H1 (cell line): Measurements from ENCODE around the gene CHPF2. TPM values are rescaled to one million over a fixed set of nuclear protein-coding genes. Genes with fewer than 3 reads are reported as not detected.

Experiments used
- CTCF ChIA-PET: fragments of 300-600 bp; sonication (Branson Sonifier 250); formaldehyde crosslinking; loops from one replicate; lab custom pipeline; 2021; ENCODE audit not compliant: partially characterized antibody; lab: Charles Lee
- POLR2A ChIA-PET: fragments of 300-600 bp; sonication (Branson Sonifier 250); formaldehyde crosslinking; loops from one replicate; lab custom pipeline; 2021; ENCODE audit warnings: inconsistent platforms; ENCODE audit not compliant: partially characterized antibody; lab: Charles Lee
- DNase-seq, 2 experiments: peaks; one replicate each; pipeline versions ENCODE4 v3.0.0 to v3.0.0-alpha.2; 2010 to 2022; ENCODE audit warnings: low spot score in 2 of 2, low read depth in 1 of 2, mixed read lengths in 1 of 2
- FAIRE-seq: peaks from 2 replicates; lab custom pipeline; 2011; peaks lifted over from hg19 to GRCh38; lab: Jason Lieb, UNC
- H2AFZ ChIP-seq: 2 replicates; pipeline ENCODE4 v1.8.1; 2012; ENCODE audit warnings: low read length, inconsistent platforms
- H2AK5ac ChIP-seq: 2 replicates; pipeline ENCODE4 v1.6.1; 2013; ENCODE audit warnings: low read depth, low read length
- H2BK120ac ChIP-seq: replicated peaks from 2 replicates; pipeline ENCODE3; 2013; ENCODE audit warnings: low read depth, low read length, inconsistent platforms
- H2BK12ac ChIP-seq: 2 replicates; pipeline ENCODE4 v1.6.1; 2013; ENCODE audit warnings: low read depth, low read length
- H2BK15ac ChIP-seq: 2 replicates; pipeline ENCODE4 v1.6.1; 2013; ENCODE audit warnings: low read length
- H2BK20ac ChIP-seq: 2 replicates; pipeline ENCODE4 v1.6.1; 2013; ENCODE audit warnings: low read length
- H2BK5ac ChIP-seq: 2 replicates; pipeline ENCODE4 v1.6.1; 2013; ENCODE audit warnings: low read depth, low read length
- H3K14ac ChIP-seq: 2 replicates; pipeline ENCODE4 v1.6.1; 2013; ENCODE audit warnings: inconsistent platforms; ENCODE audit not compliant: insufficient read length
- H3K18ac ChIP-seq: 2 replicates; pipeline ENCODE4 v1.6.1; 2013; ENCODE audit warnings: low read length; ENCODE audit errors: extremely low read depth
- H3K23ac ChIP-seq: 2 replicates; pipeline ENCODE4 v1.6.1; 2013; ENCODE audit warnings: inconsistent platforms; ENCODE audit not compliant: insufficient read length
- H3K23me2 ChIP-seq: 2 replicates; pipeline ENCODE4 v1.6.1; 2013; ENCODE audit warnings: low read depth, low read length
- H3K27ac ChIP-seq: 2 replicates; pipeline ENCODE4 v1.6.1; 2011; ENCODE audit warnings: low read depth, low read length, inconsistent platforms
- H3K27me3 ChIP-seq, 4 experiments: replicated peaks in 1 of 4; 1 replicate in 1 of 4; 2 replicates in 3 of 4; pipeline versions ENCODE4 v1.6.1 to v1.8.1; 2011 to 2013; ENCODE audit warnings: low read length in 3 of 4, mild to moderate bottlenecking in 3 of 4, inconsistent platforms in 2 of 4, mixed read lengths in 2 of 4, moderate library complexity in 1 of 4; ENCODE audit not compliant: control insufficient read depth in 3 of 4, insufficient read depth in 3 of 4; ENCODE audit errors: extremely low read depth in 1 of 4
- H3K36me3 ChIP-seq, 4 experiments: 2 replicates each; pipeline versions ENCODE4 v1.6.1 to v1.8.1; 2011 to 2013; ENCODE audit warnings: mild to moderate bottlenecking in 4 of 4, low read length in 3 of 4, moderate library complexity in 2 of 4, control low read depth in 1 of 4, inconsistent platforms in 1 of 4; ENCODE audit not compliant: insufficient read depth in 4 of 4, control insufficient read depth in 2 of 4
- H3K4ac ChIP-seq: replicated peaks from 2 replicates; pipeline ENCODE3; 2013; ENCODE audit warnings: low read length, low read depth, mixed read lengths, inconsistent platforms; ENCODE audit not compliant: insufficient read length
- H3K4me1 ChIP-seq, 4 experiments: replicated peaks in 1 of 4; 1 replicate in 1 of 4; 2 replicates in 3 of 4; pipeline versions ENCODE4 v1.6.1 to v1.8.1; 2011 to 2013; ENCODE audit warnings: low read length in 3 of 4, inconsistent platforms in 2 of 4, mixed read lengths in 1 of 4; ENCODE audit not compliant: insufficient read depth in 4 of 4, control insufficient read depth in 3 of 4
- H3K4me2 ChIP-seq, 2 experiments: 2 replicates each; pipeline versions ENCODE4 v1.6.1 to v1.8.1; 2011 to 2013; ENCODE audit warnings: low read depth in 2 of 2, low read length in 2 of 2, control low read depth in 1 of 2, inconsistent platforms in 1 of 2, mild to moderate bottlenecking in 1 of 2; ENCODE audit not compliant: insufficient read depth in 1 of 2
- H3K4me3 ChIP-seq, 4 experiments: fragments of 200-600, 300-600 bp in 1 of 4; sonication (generic), shearing (Covaris generic), sonication (Bioruptor Twin) in 1 of 4; 2 replicates each; pipeline versions ENCODE4 v1.5.1 to v1.8.1; 2011 to 2016; ENCODE audit warnings: low read length in 4 of 4, low read depth in 3 of 4, control low read depth in 2 of 4, inconsistent platforms in 2 of 4, mild to moderate bottlenecking in 2 of 4, mixed read lengths in 1 of 4, moderate library complexity in 1 of 4; ENCODE audit not compliant: insufficient read depth in 2 of 4; ENCODE audit errors: extremely low read depth in 1 of 4
- H3K56ac ChIP-seq: replicated peaks from 2 replicates; pipeline ENCODE3; 2013; ENCODE audit warnings: low read depth, mild to moderate bottlenecking, mixed read lengths, low read length, inconsistent platforms; ENCODE audit not compliant: insufficient read length
- H3K79me1 ChIP-seq: 2 replicates; pipeline ENCODE4 v1.6.1; 2013; ENCODE audit warnings: low read depth, low read length, control low read depth
- H3K79me2 ChIP-seq, 2 experiments: 2 replicates each; pipeline versions ENCODE4 v1.6.1 to v1.8.1; 2012 to 2013; ENCODE audit warnings: low read length in 2 of 2, mild to moderate bottlenecking in 2 of 2, inconsistent platforms in 1 of 2; ENCODE audit not compliant: insufficient read depth in 2 of 2, control insufficient read depth in 1 of 2
- H3K9ac ChIP-seq, 4 experiments: replicated peaks in 1 of 4; 1 replicate in 1 of 4; 2 replicates in 3 of 4; pipeline versions ENCODE4 v1.6.1 to v1.8.1; 2011 to 2013; ENCODE audit warnings: low read depth in 3 of 4, low read length in 3 of 4, control low read depth in 2 of 4, mild to moderate bottlenecking in 2 of 4, moderate library complexity in 2 of 4, inconsistent platforms in 1 of 4; ENCODE audit errors: extremely low read depth in 1 of 4
- H3K9me3 ChIP-seq, 2 experiments: 2 replicates each; pipeline versions ENCODE4 v1.6.1 to v1.8.1; 2012 to 2013; ENCODE audit warnings: mild to moderate bottlenecking in 2 of 2, moderate library complexity in 2 of 2, control low read depth in 1 of 2, inconsistent platforms in 1 of 2, low read depth in 1 of 2, low read length in 1 of 2, mixed read lengths in 1 of 2; ENCODE audit not compliant: insufficient read depth in 2 of 2
- H4K20me1 ChIP-seq, 2 experiments: replicated peaks in 1 of 2; 2 replicates each; pipeline versions ENCODE3 to v1.8.1; 2011 to 2013; ENCODE audit warnings: inconsistent platforms in 2 of 2, low read length in 2 of 2, mild to moderate bottlenecking in 1 of 2; ENCODE audit not compliant: insufficient read depth in 2 of 2, control insufficient read depth in 1 of 2
- H4K5ac ChIP-seq: 2 replicates; pipeline ENCODE4 v1.6.1; 2013; ENCODE audit warnings: low read length, low read depth, mixed read lengths, inconsistent platforms; ENCODE audit not compliant: insufficient read length
- H4K8ac ChIP-seq: 2 replicates; pipeline ENCODE4 v1.8.0; 2013; ENCODE audit warnings: mild to moderate bottlenecking, moderate library complexity, low read length, inconsistent platforms; ENCODE audit not compliant: insufficient read depth; ENCODE audit errors: extremely low read depth
- H4K91ac ChIP-seq: replicated peaks from 2 replicates; pipeline ENCODE3; 2013; ENCODE audit warnings: low read length, mixed read lengths, inconsistent platforms; ENCODE audit not compliant: insufficient read length
- SP4 ChIP-seq: IDR thresholded peaks from 2 replicates; pipeline ENCODE4 v1.6.1; 2012; ENCODE audit warnings: low read length, inconsistent platforms
- ZNF274 ChIP-seq: IDR thresholded peaks from 2 replicates; pipeline ENCODE4 v1.7.0; 2012; ENCODE audit warnings: low read length, borderline replicate concordance; ENCODE audit errors: extremely low read depth
- WGBS, 2 experiments: shearing (Covaris generic) in 1 of 2; methylation state at CpG; one replicate each; pipeline versions ENCODE4 v1.1.6 to v1.1.7; 2013 to 2015; ENCODE audit warnings: low lambda C conversion rate in 2 of 2, mixed read lengths in 2 of 2, inconsistent platforms in 1 of 2, low coverage in 1 of 2, missing lambda C conversion rate in 1 of 2; ENCODE audit not compliant: insufficient replicate concordance in 2 of 2, insufficient coverage in 1 of 2, insufficient read length in 1 of 2; ENCODE audit errors: extremely low coverage in 1 of 2, missing lambda C conversion rate in 1 of 2; 5-methylcytosine and 5-hydroxymethylcytosine counted together
- polyA plus RNA-seq, 7 experiments: library from polyadenylated mRNA; depleted of rRNA in 3 of 7; stranded (reverse) in 5 of 7; unstranded in 2 of 7; fragments of >200 nt in 5 of 7; fragments of 200-250 nt in 2 of 7; gene quantifications; 1 replicate in 5 of 7; 2 replicates in 1 of 7; 4 replicates in 1 of 7; pipeline versions ENCODE4 v1.2.1 to v1.2.3, GENCODE V29; 2011 to 2013; ENCODE audit warnings: missing spikeins in 2 of 7, mixed read lengths in 2 of 7
- total RNA-seq: library from RNA; stranded (reverse); fragmentation: NEBNext Ultra II Directional; extraction: Animal tissue kit (Norgen Biotek cat#: 25700); gene quantifications from 2 replicates; pipeline ENCODE4 v1.2.1, GENCODE V29; 2021

CHPF2 gene
- total and polyA plus RNA-seq, 2 of the 8 experiments (the other 6 are each of a cell fraction or from before 2014, with no cell fraction given), result 14.4 to 20.6 TPM

DNA sequence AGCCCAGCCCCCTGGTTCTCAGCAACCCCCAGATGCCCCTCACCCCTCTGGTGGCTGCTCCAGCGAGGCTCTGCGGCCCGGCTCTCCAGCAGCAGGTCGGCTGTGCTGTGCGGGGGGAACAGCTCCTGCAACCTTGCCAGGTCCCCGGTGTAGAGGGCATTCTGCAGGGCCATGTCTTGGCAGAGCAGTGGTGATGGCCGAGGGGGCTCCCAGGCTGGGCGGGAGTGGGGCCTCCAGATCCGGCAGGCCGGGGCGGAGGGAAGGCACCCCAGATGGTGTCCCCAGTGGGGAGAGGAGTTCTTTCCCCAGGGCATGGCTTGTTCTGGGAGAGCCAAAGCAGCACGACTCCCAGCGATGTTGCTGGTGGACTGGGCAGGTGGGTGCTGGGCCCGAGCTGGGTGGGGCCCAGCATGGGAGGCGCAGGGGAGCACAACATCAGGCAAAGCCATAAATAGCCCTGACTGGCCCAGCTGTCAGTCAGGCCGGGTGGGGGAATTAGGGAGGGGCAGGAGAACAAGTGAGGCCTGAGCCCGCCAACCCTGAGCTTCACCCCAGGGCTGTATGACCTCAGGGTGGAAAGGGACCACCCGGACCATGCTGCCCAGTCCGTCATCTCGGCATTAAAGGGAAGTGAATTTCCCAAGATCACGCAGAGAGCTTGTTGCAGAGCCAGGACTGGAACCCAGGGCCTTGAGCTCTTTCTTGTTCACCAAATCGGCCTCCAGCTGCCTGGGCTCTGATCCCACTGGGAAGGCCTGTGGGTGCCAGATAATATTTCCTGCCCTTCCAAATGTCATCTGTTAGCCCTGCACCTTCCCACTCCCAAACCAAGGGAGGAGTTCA lies 44.7 kb upstream of the CHPF2 start:
- Histone ChIP-seq H3K4ac (no peak overlapping the region), H3K4me1 (no peaks in the 10 kb centered on the region), H4K5ac (no peak overlapping the region), H4K20me1 (no peaks in the 10 kb centered on the region), H3K23me2 (no peaks in the 10 kb centered on the region), H3K27ac (no peak overlapping the region), H3K9me3 (no peaks in the 10 kb centered on the region), H3K14ac (no peak overlapping the region), H3K4me3 (no peak overlapping the region), H3K36me3 (no peaks in the 10 kb centered on the region), H2AK5ac (no peak overlapping the region), H2BK120ac (no peak overlapping the region), H3K27me3 (no peaks in the 10 kb centered on the region), H4K8ac (no peak overlapping the region; the same call in 1 of the 2 replicates), H3K18ac (no peak overlapping the region), H3K79me2 (no peaks in the 10 kb centered on the region), H2BK15ac (0 out of 2 replicates have a peak overlapping the region, but pooled peaks have one; percentile 46), H2BK12ac (no peak overlapping the region)
- POLR2A ChIA-PET, result interaction anchor here (0.5 to 1.1 kb wide), 3 partner anchors 12 to 34 kb away, joined by 3 to 4 read pairs (median 3); no protein-coding TSS in a partner anchor
- no peak for DNase-seq
- no peak for FAIRE-seq
- TF ChIP-seq ZNF274 (no peak), SP4 (no peak)
- TF ChIP-seq, all 59 proteins: peak for 0
- Histone ChIP-seq H3K56ac (no peak overlapping the region), H2AFZ (no peak overlapping the region), H2BK20ac (no peak overlapping the region), H2BK5ac (no peak overlapping the region), H3K79me1 (no peaks in the 10 kb centered on the region), H3K9ac (no peak overlapping the region), H4K91ac (no peak overlapping the region), H3K23ac (no peak overlapping the region), H3K4me2 (no peak overlapping the region)
- CTCF ChIA-PET, result interaction anchor here (0.6 to 1.4 kb wide), 4 partner anchors 9 to 605 kb away, joined by 3 read pairs; no protein-coding TSS in a partner anchor
- WGBS, 2 experiments, result 83% methylated on average over 16 of the region's 22 CpGs; no CpG with 5 or more reads in 1 of the 2 experiments
